GM12865 (cell line): ENCODE results near the gene ATP2C2.

Experiments
- DNase-seq: peaks from one replicate; pipeline ENCODE4 v3.0.0; 2010; ENCODE audit warnings: low read depth
- H3K4me3 ChIP-seq: 2 replicates; pipeline ENCODE4 v1.5.1; 2011; ENCODE audit warnings: mild to moderate bottlenecking, low read depth, low read length, control low read depth
- TF ChIP-seq, protein P1 (sequence below): IDR thresholded peaks from 2 replicates; pipeline ENCODE4 v1.5.1; 2011; ENCODE audit warnings: low read length, control low read depth, low read depth, inconsistent platforms; ENCODE audit not compliant: insufficient read depth; ENCODE audit errors: missing control alignments

Gene ATP2C2

GRCh38 chr16:84324434-84325262, 43.7 kb upstream of the ATP2C2 start:
- no peak for DNase-seq
- H3K4me3 ChIP-seq: no peak overlapping the region
- TF ChIP-seq, protein P1, sequence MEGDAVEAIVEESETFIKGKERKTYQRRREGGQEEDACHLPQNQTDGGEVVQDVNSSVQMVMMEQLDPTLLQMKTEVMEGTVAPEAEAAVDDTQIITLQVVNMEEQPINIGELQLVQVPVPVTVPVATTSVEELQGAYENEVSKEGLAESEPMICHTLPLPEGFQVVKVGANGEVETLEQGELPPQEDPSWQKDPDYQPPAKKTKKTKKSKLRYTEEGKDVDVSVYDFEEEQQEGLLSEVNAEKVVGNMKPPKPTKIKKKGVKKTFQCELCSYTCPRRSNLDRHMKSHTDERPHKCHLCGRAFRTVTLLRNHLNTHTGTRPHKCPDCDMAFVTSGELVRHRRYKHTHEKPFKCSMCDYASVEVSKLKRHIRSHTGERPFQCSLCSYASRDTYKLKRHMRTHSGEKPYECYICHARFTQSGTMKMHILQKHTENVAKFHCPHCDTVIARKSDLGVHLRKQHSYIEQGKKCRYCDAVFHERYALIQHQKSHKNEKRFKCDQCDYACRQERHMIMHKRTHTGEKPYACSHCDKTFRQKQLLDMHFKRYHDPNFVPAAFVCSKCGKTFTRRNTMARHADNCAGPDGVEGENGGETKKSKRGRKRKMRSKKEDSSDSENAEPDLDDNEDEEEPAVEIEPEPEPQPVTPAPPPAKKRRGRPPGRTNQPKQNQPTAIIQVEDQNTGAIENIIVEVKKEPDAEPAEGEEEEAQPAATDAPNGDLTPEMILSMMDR: no peak

GRCh38 chr16:84326545-84326944, 41.8 kb upstream of the ATP2C2 start:
- TF ChIP-seq, protein P1: no peak
- DNase-seq: no peak
- H3K4me3 ChIP-seq: no peak overlapping the region

- TF ChIP-seq, protein P1: no peak
- no peak for DNase-seq
- no peak overlapping the region for H3K4me3 ChIP-seq
Observed at GRCh38 chr16:84327926-84328505, 40.3 kb upstream of the ATP2C2 start.

- DNase-seq: no peak
- H3K4me3 ChIP-seq: no peak overlapping the region
- TF ChIP-seq, protein P1: no peak
Observed at GRCh38 chr16:84329016-84329415, 39.3 kb upstream of the ATP2C2 start.

GRCh38 chr16:84329843-84330684, 38.3 kb upstream of the ATP2C2 start:
- no peak overlapping the region for H3K4me3 ChIP-seq
- no peak for DNase-seq
- TF ChIP-seq, protein P1: no peak

GRCh38 chr16:84330685-84331050, 37.7 kb upstream of the ATP2C2 start:
- TF ChIP-seq, protein P1: no peak
- no peak overlapping the region for H3K4me3 ChIP-seq

More at GRCh38 chr16:84330685-84331050, 37.7 kb upstream of the ATP2C2 start:
- no peak for DNase-seq
